ENCODE measurements around the gene FAM193A. TPM values are rescaled to one million over a fixed set of nuclear protein-coding genes. Genes with fewer than 3 reads are reported as not detected.
A peak's percentile ranks its signal among the peaks of the same experiment; 100 is the strongest.

Gene FAM193A
- total and polyA plus RNA-seq, 12 donors = 7.5 to 20.6 (median 15.9) TPM

DNA sequence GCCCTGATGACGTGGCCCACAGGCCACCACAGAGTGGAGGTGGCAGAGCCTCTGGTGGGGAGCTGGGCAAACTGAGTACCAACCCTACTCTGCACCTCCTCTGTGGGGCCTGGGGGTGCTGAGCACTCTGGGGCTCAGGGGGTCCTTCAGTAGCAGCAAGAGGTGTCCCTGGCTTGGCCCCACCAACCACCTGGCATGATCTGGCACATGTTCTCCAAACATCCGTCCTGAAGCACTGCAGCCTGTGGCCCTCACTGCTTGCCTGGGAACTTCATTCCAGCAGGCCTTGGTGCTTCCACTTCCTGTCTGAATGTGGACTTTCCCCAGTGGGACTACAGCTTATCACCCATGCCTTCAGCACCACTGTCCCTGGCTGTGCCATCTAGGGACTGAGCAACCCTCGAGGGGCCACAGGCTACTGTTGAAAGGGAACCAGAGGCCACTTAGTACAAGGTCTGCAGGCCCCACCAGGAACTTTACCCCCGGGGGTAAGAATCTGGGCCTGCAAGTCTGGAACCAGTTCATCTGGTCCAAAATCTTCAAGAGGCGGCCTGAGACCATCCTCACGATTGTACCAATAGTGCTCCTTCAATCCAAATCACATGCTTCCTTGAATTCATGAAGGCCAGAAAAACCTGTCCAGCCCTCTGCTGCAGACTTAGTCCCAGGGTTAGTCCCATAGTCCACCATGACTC, 206.5 kb downstream of the FAM193A start:
- H3K9me3 ChIP-seq = no peaks in the 10 kb centered on the region
- no peak overlapping the region for H3K27ac ChIP-seq
- no peaks in the 10 kb centered on the region for H3K27me3 ChIP-seq
- WGBS, 2 donors = 86 to 89% methylated on average over 6 of the region's 6 CpGs
- no peak for DNase-seq
- peaks cover 0 to 73% (median 28%) of the 10 kb centered on the region in 9 donors for H3K36me3 ChIP-seq
- TF ChIP-seq, protein P1, sequence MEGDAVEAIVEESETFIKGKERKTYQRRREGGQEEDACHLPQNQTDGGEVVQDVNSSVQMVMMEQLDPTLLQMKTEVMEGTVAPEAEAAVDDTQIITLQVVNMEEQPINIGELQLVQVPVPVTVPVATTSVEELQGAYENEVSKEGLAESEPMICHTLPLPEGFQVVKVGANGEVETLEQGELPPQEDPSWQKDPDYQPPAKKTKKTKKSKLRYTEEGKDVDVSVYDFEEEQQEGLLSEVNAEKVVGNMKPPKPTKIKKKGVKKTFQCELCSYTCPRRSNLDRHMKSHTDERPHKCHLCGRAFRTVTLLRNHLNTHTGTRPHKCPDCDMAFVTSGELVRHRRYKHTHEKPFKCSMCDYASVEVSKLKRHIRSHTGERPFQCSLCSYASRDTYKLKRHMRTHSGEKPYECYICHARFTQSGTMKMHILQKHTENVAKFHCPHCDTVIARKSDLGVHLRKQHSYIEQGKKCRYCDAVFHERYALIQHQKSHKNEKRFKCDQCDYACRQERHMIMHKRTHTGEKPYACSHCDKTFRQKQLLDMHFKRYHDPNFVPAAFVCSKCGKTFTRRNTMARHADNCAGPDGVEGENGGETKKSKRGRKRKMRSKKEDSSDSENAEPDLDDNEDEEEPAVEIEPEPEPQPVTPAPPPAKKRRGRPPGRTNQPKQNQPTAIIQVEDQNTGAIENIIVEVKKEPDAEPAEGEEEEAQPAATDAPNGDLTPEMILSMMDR (IDR thresholded peaks at IDR 0.05) = no peak
- intact Hi-C loops (cut with DNase I) = no loop called here
- no peak overlapping the region for H3K4me3 ChIP-seq
- H3K4me1 ChIP-seq = peaks cover 0 to 32% (median 16%) of the 10 kb centered on the region in 9 donors
- ATAC-seq = no peak

DNA sequence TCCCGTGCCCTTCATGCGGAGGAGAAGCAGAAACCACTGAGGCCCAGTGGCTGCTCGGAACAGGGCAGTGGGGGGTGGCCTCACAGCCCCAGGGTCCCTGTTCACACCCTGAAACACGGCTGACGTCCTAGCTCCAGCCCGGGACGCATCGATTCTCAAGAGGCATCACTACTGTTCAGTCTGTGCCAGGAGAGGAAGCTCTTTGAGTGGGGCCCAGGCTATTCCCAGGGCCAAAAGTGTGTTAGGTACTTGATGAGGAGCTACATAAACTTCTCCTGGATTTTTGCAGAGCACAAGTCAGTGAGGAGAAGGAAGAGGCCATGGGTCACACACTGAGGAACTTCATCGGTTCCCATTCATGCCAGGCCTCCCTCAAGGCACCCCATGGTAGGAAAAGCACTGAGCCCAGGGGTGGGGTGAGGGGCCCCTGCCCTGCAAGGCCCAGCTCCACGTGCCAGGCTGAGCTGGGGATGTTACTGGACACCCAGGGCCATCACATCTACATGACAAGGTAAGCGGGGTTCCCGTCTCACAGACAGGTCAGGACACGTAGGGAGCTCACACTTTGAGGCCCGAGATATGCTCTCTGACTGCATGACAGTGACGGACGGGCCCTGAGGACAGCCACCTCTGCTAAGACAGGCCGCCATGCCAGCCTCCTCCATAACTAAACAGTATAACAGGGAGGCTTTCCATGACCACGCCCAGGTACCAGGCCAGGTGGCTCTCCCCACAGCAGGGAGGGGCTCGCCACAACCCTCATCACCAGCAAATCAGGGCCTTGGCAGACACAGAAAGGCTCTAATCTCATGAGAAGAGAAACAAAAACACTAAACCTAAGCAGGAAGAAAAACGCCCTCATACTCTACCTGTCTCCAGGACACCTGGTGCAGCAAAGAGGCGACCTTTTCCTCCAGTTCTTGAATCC, 207.3 kb downstream of the FAM193A start:
- TF ChIP-seq, protein P1 (IDR thresholded peaks at IDR 0.05) = no peak
- H3K9me3 ChIP-seq = no peaks in the 10 kb centered on the region
- ATAC-seq = no peak
- H3K4me3 ChIP-seq = no peak overlapping the region
- DNase-seq = no peak
- WGBS, 2 donors = 92 to 93% methylated on average over 21 of the region's 21 CpGs
- peaks cover 0 to 73% (median 28%) of the 10 kb centered on the region in 9 donors for H3K36me3 ChIP-seq
- intact Hi-C loops (cut with DNase I) = no loop called here
- H3K4me1 ChIP-seq = peaks cover 0 to 34% (median 16%) of the 10 kb centered on the region in 9 donors
- H3K27me3 ChIP-seq = no peaks in the 10 kb centered on the region
- H3K27ac ChIP-seq = no peak overlapping the region

DNA sequence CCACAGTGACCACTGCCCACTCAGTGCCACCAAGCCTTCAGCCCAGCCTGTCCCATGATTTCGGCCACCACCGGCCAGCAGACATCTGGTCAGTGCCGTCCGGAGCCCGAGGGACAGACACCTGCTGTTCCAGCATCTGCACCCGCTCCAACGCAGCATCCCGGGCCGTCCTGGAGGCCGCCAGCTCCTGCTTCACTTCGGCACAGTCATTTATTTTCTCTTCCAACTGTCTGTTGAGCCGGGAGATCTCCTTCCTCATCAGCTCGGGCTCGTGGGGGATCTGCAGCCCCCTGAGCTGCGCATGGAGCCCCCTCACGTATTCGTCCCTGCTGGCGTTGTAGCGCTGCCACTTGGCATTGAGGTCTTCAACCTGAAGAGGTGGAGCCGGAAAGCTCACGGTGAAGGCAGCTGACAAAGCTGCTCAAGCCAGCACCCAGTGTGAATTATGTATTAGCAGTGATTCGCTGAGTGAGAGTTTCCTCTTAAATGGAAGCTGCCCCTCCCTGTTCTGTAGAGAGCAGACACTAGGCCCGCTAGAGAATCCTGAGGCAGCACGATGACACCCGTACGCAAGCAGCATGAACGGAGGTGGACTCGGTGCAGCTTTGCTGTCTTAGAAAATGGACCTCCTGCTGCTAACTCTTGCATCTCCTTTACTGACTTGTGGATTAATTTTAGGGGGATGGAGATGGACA, 208.3 kb downstream of the FAM193A start:
- peaks cover 0 to 34% (median 16%) of the 10 kb centered on the region in 9 donors for H3K4me1 ChIP-seq
- WGBS, 2 donors = 94 to 95% methylated on average over 28 of the region's 28 CpGs
- TF ChIP-seq, protein P1 (IDR thresholded peaks at IDR 0.05) = no peak
- no peaks in the 10 kb centered on the region for H3K27me3 ChIP-seq
- H3K9me3 ChIP-seq = no peaks in the 10 kb centered on the region
- H3K27ac ChIP-seq = peak overlapping the region in 1 of 10 donors; percentile 80
- H3K36me3 ChIP-seq = peaks cover 0 to 75% (median 28%) of the 10 kb centered on the region in 9 donors
- ATAC-seq (no peak), DNase-seq (no peak)
- H3K4me3 ChIP-seq = no peak overlapping the region
- intact Hi-C loops (cut with DNase I) = no loop called here

DNA sequence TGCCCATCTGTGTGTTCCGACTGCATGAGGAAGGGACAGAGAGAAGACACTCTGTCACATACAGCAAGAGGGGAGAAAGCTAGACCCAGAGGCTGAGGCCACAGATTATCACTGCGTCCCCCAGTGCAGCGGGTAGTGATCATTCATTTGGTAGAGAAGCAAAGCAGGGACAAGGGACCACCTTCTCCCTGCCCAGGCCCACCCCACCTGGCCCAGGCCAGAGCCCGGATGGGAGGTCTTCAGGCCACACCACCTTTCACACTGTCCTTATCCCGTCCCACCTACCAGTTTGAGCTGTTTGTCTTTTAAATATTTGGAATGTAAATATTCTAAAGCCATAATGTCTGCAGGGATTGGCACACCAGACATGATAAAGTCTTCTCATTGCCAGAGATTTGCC, 209.1 kb downstream of the FAM193A start:
- H3K27ac ChIP-seq = peak overlapping the region in 5 of 10 donors; percentile 8 to 80 (median 30)
- H3K4me1 ChIP-seq = peaks cover 0 to 34% (median 18%) of the 10 kb centered on the region in 9 donors
- peaks cover 0 to 75% (median 28%) of the 10 kb centered on the region in 9 donors for H3K36me3 ChIP-seq
- H3K9me3 ChIP-seq = no peaks in the 10 kb centered on the region
- TF ChIP-seq, protein P1 (IDR thresholded peaks at IDR 0.05) = no peak
- 93 to 96% methylated on average over 5 of the region's 5 CpGs for WGBS, 2 donors
- ATAC-seq (no peak), DNase-seq (no peak)
- no peaks in the 10 kb centered on the region for H3K27me3 ChIP-seq
- H3K4me3 ChIP-seq = no peak overlapping the region
- intact Hi-C loops (cut with DNase I) = no loop called here

Data from heart right ventricle (tissue), 16 donors.